ENCODE data around the gene FAM13C.

FAM13C gene

GRCh38 chr10:59324597-59324996 is 37.8 kb downstream of the FAM13C start:
- no peak overlapping the region for H3K14ac ChIP-seq (ENCODE audit: low read length)

DNA sequence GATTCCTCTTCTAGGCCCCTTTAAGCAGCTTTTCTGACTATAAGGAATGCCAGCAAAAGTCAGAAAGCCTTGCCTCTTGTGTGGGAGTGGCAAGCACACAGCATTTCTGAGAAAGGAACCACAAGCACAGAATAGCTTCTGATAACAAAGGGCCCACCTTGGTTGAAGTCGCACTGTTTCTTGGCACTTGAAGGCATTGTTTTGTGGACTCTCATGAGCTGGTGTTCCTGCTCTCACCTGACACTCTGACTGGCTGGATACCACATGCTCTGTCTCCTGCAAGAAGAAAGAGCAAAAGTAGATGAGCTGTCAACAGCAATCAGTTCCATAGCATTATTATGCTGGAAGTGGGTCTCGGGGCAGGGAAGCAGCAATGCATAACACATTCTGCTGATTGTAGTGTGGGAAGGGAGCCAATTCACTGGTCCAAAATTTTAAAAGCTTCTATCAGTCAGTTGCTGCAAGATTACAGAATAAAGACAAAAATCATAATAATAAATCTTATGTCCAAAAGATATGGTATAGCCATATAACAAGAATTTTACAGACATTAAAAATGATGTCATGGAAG is 38.4 kb downstream of the FAM13C start:
- Histone ChIP-seq H3K9ac (ENCODE audit: low read depth, low read length, poor library complexity) (no peak overlapping the region), H3K4me3 (ENCODE audit: low read length in 2 of 2) (no peak overlapping the region), H3K14ac (ENCODE audit: low read length) (no peak overlapping the region), H2BK12ac (ENCODE audit: low read length) (no peak overlapping the region), H2AK5ac (ENCODE audit: low read depth, low read length) (no peak overlapping the region), H3K4me1 (ENCODE audit: control insufficient read depth in 2 of 2, insufficient read depth in 1 of 2, low read depth in 1 of 2, low read length in 2 of 2) (no peaks in the 10 kb centered on the region), H2AFZ (ENCODE audit: low read length) (no peak overlapping the region), H4K8ac (ENCODE audit: low read depth, low read length) (no peak overlapping the region), H3K27ac (replicated peaks; ENCODE audit: low read length) (no peak overlapping the region), H2BK5ac (ENCODE audit: low read length) (no peak overlapping the region), H3K9me3 (replicated peaks in 1 of 2; ENCODE audit: control insufficient read depth in 2 of 2, insufficient read depth in 1 of 2, low read depth in 1 of 2, low read length in 2 of 2) (peaks cover 0 to 2% of the 10 kb centered on the region in 2 donors), H3K4ac (ENCODE audit: low read length) (no peak overlapping the region), H2BK120ac (ENCODE audit: low read depth, low read length) (no peak overlapping the region), H3K79me1 (ENCODE audit: low read depth, low read length) (no peaks in the 10 kb centered on the region), H2BK15ac (ENCODE audit: low read length) (no peak overlapping the region), H4K91ac (ENCODE audit: low read depth, low read length, poor library complexity) (no peak overlapping the region), H3K18ac (ENCODE audit: low read length) (no peak overlapping the region), H3K23ac (ENCODE audit: low read depth, low read length, poor library complexity) (no peak overlapping the region), H3K4me2 (ENCODE audit: insufficient read depth, low read length, poor library complexity, severe bottlenecking) (no peak overlapping the region), H3K36me3 (replicated peaks in 1 of 2; ENCODE audit: control insufficient read depth in 2 of 2, insufficient read depth in 2 of 2, low read length in 2 of 2) (peaks cover 0 to 7% of the 10 kb centered on the region in 2 donors), H3K27me3 (ENCODE audit: control insufficient read depth in 3 of 3, insufficient read depth in 3 of 3, low read depth in 1 of 3, low read length in 3 of 3) (no peaks in the 10 kb centered on the region)
- DNase-seq (ENCODE audit: low spot score) = no peak
- no CpG with 5 or more reads among the region's 2 CpGs for WGBS, 2 donors (ENCODE audit: extremely low coverage in 2 of 2, insufficient read length in 2 of 2, insufficient replicate concordance in 1 of 2)

More at GRCh38 chr10:59324597-59324996, 37.8 kb downstream of the FAM13C start:
- Histone ChIP-seq H2BK5ac (ENCODE audit: low read length) (no peak overlapping the region), H3K27ac (replicated peaks; ENCODE audit: low read length) (no peak overlapping the region), H4K91ac (ENCODE audit: low read depth, low read length, poor library complexity) (no peak overlapping the region), H4K8ac (ENCODE audit: low read depth, low read length) (no peak overlapping the region), H3K4me3 (ENCODE audit: low read length in 2 of 2) (no peak overlapping the region), H3K4ac (ENCODE audit: low read length) (no peak overlapping the region), H3K27me3 (ENCODE audit: control insufficient read depth in 3 of 3, insufficient read depth in 3 of 3, low read depth in 1 of 3, low read length in 3 of 3) (no peaks in the 10 kb centered on the region), H2AK5ac (ENCODE audit: low read depth, low read length) (no peak overlapping the region), H2AFZ (ENCODE audit: low read length) (no peak overlapping the region), H3K36me3 (replicated peaks in 1 of 2; ENCODE audit: control insufficient read depth in 2 of 2, insufficient read depth in 2 of 2, low read length in 2 of 2) (peaks cover 0 to 7% of the 10 kb centered on the region in 2 donors), H3K79me1 (ENCODE audit: low read depth, low read length) (no peaks in the 10 kb centered on the region), H2BK120ac (ENCODE audit: low read depth, low read length) (no peak overlapping the region), H3K9me3 (replicated peaks in 1 of 2; ENCODE audit: control insufficient read depth in 2 of 2, insufficient read depth in 1 of 2, low read depth in 1 of 2, low read length in 2 of 2) (peaks cover 0 to 2% of the 10 kb centered on the region in 2 donors), H2BK12ac (ENCODE audit: low read length) (no peak overlapping the region), H3K18ac (ENCODE audit: low read length) (no peak overlapping the region), H2BK15ac (ENCODE audit: low read length) (no peak overlapping the region), H3K4me1 (ENCODE audit: control insufficient read depth in 2 of 2, insufficient read depth in 1 of 2, low read depth in 1 of 2, low read length in 2 of 2) (no peaks in the 10 kb centered on the region), H3K4me2 (ENCODE audit: insufficient read depth, low read length, poor library complexity, severe bottlenecking) (no peak overlapping the region), H3K23ac (ENCODE audit: low read depth, low read length, poor library complexity) (no peak overlapping the region), H3K9ac (ENCODE audit: low read depth, low read length, poor library complexity) (no peak overlapping the region)
- no peak for DNase-seq (ENCODE audit: low spot score)

DNA sequence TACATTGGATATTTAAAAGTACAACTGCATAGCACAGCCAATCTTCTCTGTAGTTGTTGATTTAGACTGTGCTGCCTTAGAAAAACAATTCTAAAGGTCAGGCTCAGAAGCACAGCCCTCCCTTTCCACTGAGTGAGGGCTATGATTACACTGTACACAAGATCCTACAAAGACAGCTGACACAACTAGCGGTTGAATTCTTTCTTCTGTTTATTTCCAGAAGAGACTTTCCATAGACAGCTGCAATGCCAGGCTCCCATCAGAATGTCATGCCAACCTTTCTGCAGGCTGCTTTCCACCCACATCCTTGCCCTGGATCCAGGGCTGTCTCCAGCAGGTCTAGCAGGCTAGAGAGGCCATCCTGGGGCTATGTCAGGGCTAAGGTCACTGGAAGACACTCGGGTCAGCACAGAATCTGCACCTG is 39.3 kb downstream of the FAM13C start:
- H3K27ac ChIP-seq (replicated peaks; ENCODE audit: low read length) = no peak overlapping the region
- H3K4me2 ChIP-seq (ENCODE audit: insufficient read depth, low read length, poor library complexity, severe bottlenecking) = no peak overlapping the region
- peaks cover 0 to 2% of the 10 kb centered on the region in 2 donors for H3K9me3 ChIP-seq (replicated peaks in 1 of 2; ENCODE audit: control insufficient read depth in 2 of 2, insufficient read depth in 1 of 2, low read depth in 1 of 2, low read length in 2 of 2)
- H4K8ac ChIP-seq (ENCODE audit: low read depth, low read length) = no peak overlapping the region
- H3K36me3 ChIP-seq (replicated peaks in 1 of 2; ENCODE audit: control insufficient read depth in 2 of 2, insufficient read depth in 2 of 2, low read length in 2 of 2) = peaks cover 0 to 7% of the 10 kb centered on the region in 2 donors
- no peak overlapping the region for H2AFZ ChIP-seq (ENCODE audit: low read length)
- no peak overlapping the region for H2BK120ac ChIP-seq (ENCODE audit: low read depth, low read length)
- H3K23ac ChIP-seq (ENCODE audit: low read depth, low read length, poor library complexity) = no peak overlapping the region
- peaks cover 0 to 2% of the 10 kb centered on the region in 2 donors for H3K4me1 ChIP-seq (ENCODE audit: control insufficient read depth in 2 of 2, insufficient read depth in 1 of 2, low read depth in 1 of 2, low read length in 2 of 2)
- no peaks in the 10 kb centered on the region for H3K27me3 ChIP-seq (ENCODE audit: control insufficient read depth in 3 of 3, insufficient read depth in 3 of 3, low read depth in 1 of 3, low read length in 3 of 3)
- DNase-seq (ENCODE audit: low spot score) = no peak
- no peak overlapping the region for H2BK15ac ChIP-seq (ENCODE audit: low read length)
- no peak overlapping the region for H3K4me3 ChIP-seq (ENCODE audit: low read length in 2 of 2)
- H3K14ac ChIP-seq (ENCODE audit: low read length) = no peak overlapping the region
- H3K9ac ChIP-seq (ENCODE audit: low read depth, low read length, poor library complexity) = no peak overlapping the region
- no peak overlapping the region for H3K18ac ChIP-seq (ENCODE audit: low read length)
- no CpG with 5 or more reads among the region's 2 CpGs for WGBS, 2 donors (ENCODE audit: extremely low coverage in 2 of 2, insufficient read length in 2 of 2, insufficient replicate concordance in 1 of 2)
- no peak overlapping the region for H2AK5ac ChIP-seq (ENCODE audit: low read depth, low read length)
- H2BK5ac ChIP-seq (ENCODE audit: low read length) = no peak overlapping the region
- H4K91ac ChIP-seq (ENCODE audit: low read depth, low read length, poor library complexity) = no peak overlapping the region
- H3K4ac ChIP-seq (ENCODE audit: low read length) = no peak overlapping the region
- H2BK12ac ChIP-seq (ENCODE audit: low read length) = no peak overlapping the region
- no peaks in the 10 kb centered on the region for H3K79me1 ChIP-seq (ENCODE audit: low read depth, low read length)

DNA sequence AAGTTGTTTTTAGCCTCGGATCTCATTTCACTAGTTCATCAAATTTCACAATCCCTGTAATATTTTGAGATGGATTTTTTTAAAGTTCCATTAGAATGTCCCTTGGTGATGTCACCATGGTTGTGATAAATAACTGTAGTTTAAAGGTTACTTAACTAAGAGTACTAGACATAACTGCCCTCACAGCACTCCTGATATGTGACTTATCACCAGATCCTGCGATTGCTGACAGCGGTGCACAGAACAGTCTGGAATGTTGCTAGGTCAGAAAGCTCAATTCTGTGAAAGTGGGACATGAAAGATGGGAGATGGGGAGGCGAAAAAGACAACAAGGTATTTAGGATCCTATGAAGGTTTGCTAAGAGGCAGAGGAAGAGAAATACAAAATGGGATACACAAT is 40.2 kb downstream of the FAM13C start:
- Histone ChIP-seq H3K9ac (ENCODE audit: low read depth, low read length, poor library complexity) (no peak overlapping the region), H2BK12ac (ENCODE audit: low read length) (no peak overlapping the region), H2BK15ac (ENCODE audit: low read length) (no peak overlapping the region), H2BK120ac (ENCODE audit: low read depth, low read length) (no peak overlapping the region), H3K4me2 (ENCODE audit: insufficient read depth, low read length, poor library complexity, severe bottlenecking) (no peak overlapping the region), H3K27ac (replicated peaks; ENCODE audit: low read length) (no peak overlapping the region), H2AFZ (ENCODE audit: low read length) (no peak overlapping the region), H3K14ac (ENCODE audit: low read length) (no peak overlapping the region), H2AK5ac (ENCODE audit: low read depth, low read length) (no peak overlapping the region), H3K36me3 (replicated peaks in 1 of 2; ENCODE audit: control insufficient read depth in 2 of 2, insufficient read depth in 2 of 2, low read length in 2 of 2) (peaks cover 0 to 7% of the 10 kb centered on the region in 2 donors), H3K4ac (ENCODE audit: low read length) (no peak overlapping the region), H3K18ac (ENCODE audit: low read length) (no peak overlapping the region), H3K23ac (ENCODE audit: low read depth, low read length, poor library complexity) (no peak overlapping the region), H2BK5ac (ENCODE audit: low read length) (no peak overlapping the region), H3K9me3 (replicated peaks in 1 of 2; ENCODE audit: control insufficient read depth in 2 of 2, insufficient read depth in 1 of 2, low read depth in 1 of 2, low read length in 2 of 2) (peaks cover 0 to 2% of the 10 kb centered on the region in 2 donors), H4K8ac (ENCODE audit: low read depth, low read length) (no peak overlapping the region), H3K4me3 (ENCODE audit: low read length in 2 of 2) (no peak overlapping the region), H4K91ac (ENCODE audit: low read depth, low read length, poor library complexity) (no peak overlapping the region), H3K27me3 (ENCODE audit: control insufficient read depth in 3 of 3, insufficient read depth in 3 of 3, low read depth in 1 of 3, low read length in 3 of 3) (no peaks in the 10 kb centered on the region), H3K4me1 (ENCODE audit: control insufficient read depth in 2 of 2, insufficient read depth in 1 of 2, low read depth in 1 of 2, low read length in 2 of 2) (peaks cover 0 to 2% of the 10 kb centered on the region in 2 donors), H3K79me1 (ENCODE audit: low read depth, low read length) (no peaks in the 10 kb centered on the region)
- DNase-seq (ENCODE audit: low spot score) = no peak
- no CpG with 5 or more reads among the region's 4 CpGs for WGBS, 2 donors (ENCODE audit: extremely low coverage in 2 of 2, insufficient read length in 2 of 2, insufficient replicate concordance in 1 of 2)

All from neuronal stem cell (in vitro differentiated cells).